ENCODE results near the gene ADGRF3.

DNA sequence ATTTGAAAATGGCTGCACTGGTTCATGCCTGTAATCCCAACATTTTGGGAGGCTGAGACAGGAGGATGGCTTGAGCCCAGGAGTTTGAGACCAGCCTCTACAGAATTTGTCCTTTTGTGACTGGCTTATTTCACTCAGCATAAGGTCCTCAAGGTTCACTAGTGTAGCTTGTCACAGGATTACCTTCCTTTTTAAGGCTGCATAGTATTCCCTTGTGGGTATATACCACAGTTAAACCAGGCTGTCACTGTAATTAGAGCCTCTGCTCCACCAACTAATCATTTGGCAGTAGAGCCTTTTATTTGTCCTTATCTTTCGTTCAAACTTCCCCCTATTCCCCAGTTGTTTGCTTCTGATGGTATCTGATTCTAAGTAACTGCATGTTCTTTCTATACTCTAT lies 51.1 kb downstream of the ADGRF3 start:
- TF ChIP-seq POLR2A (IDR thresholded peaks at IDR 0.05; ENCODE audit: low read depth, low read length): no peak
- no peak for TF ChIP-seq POLR2AphosphoS5 (IDR thresholded peaks at IDR 0.05; ENCODE audit: low read depth, low read length)
- TF ChIP-seq TAF1 (IDR thresholded peaks at IDR 0.05; ENCODE audit: borderline replicate concordance, low read depth, low read length): no peak

Measured in GM12892 (cell line).